Measurements from ENCODE around the gene CDC123.

DNA sequence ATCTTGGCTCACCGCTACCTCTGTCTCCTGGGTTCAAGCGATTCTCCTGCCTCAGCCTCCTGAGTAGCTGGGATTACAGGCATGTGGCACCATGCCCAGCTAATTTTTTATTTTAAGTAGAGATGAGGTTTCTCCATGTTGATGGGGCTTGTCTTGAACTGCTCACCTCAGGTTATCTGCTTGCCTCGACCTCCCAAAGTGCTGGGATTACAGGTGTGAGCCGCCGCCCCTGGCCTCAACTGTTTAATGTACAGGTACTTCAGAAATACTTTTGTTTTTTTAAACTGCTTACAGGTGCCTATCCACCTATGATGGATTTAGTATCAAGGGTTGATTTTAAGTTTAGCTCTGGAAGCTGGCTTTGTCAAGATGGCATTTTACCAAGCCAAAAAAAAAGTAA, 55.6 kb downstream of the CDC123 start:
- TF ChIP-seq CTCF (IDR thresholded peaks at IDR 0.05) (no peak), POLR2A (IDR thresholded peaks at IDR 0.05) (no peak)

Data from lower leg skin (tissue), 3 donors.